Upper lobe of left lung (tissue), 4 donors: ENCODE measurements around the gene WFDC1.

Experiments
- CTCF ChIP-seq, 6 experiments: fragments of 450-650 bp in 4 of 6; fragments of 200-600 bp in 2 of 6; sonication (generic) in 2 of 6; IDR thresholded peaks; one replicate each; pipeline ENCODE4 v1.5.1; 2016 to 2019; ENCODE audit warnings: antibody characterized with exemption in 6 of 6
- POLR2A ChIP-seq, 4 donors: fragments of 450-650 bp; IDR thresholded peaks; one replicate each; pipeline ENCODE4 v1.5.1; 2016 to 2017; ENCODE audit warnings: antibody characterized with exemption in 4 of 4, mild to moderate bottlenecking in 2 of 4

DNA sequence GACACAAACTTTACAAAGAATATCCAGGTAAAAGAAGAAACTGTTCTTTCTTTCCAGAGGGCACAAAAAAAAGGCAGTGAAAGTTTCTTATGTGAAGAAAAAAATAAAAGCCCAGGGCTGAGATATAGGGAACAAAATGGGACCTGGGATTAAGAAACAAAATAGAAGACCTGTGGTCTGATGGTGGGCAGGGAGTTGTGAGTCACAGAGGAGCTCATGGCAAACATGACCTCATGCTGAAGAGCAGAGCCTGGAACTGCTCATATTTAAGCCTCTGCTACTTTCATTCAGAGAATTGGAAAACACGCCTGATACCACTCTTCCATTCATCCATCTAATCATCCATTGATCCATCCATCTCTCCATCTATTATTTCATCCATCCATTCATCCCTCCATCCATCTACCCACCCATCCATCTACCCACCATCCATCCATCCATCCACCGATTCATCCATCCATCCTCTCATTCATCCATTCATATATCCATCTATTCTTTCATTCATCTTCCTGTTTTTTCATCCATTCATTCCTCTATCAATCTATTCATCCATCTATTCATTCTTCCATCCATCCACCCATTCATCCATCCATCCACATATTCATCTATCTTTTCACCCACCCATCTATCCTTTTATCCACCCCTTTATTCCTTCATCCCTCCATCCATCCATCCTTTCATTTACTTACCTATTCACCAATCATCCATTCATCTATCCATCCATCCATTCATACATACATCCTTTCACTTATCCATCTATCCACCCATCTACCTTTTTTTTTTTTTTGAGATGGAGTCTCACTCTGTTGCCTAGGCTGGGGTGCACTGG is 30.0 kb downstream of the WFDC1 start:
- TF ChIP-seq CTCF (IDR thresholded peaks at IDR 0.05) (no peak), POLR2A (IDR thresholded peaks at IDR 0.05) (no peak)
